ENCODE measurements around the gene PLCL1. TPM values are rescaled to one million over a fixed set of nuclear protein-coding genes. Genes with fewer than 3 reads are reported as not detected.

The PLCL1 gene
- polyA plus RNA-seq, 1 of the 3 experiments (the other 2 are of a cell fraction) = 7.7 TPM

- TF ChIP-seq PBX3 (IDR thresholded peaks at IDR 0.05) = 0 out of 2 replicates have a peak, but pooled peaks have one; percentile 29
These were observed 142.2 kb downstream of the PLCL1 start (continued) for GRCh38 chr2:197946562-197946961.

- DNase-seq = no peak
- H3K9ac ChIP-seq = no peak overlapping the region
- no peaks in the 10 kb centered on the region for H3F3A ChIP-seq (replicated peaks; ENCODE audit: insufficient read depth)
- ChIA-PET CTCF (no interaction called here), POLR2A (no interaction called here)
- peaks cover 0 to 6% of the 10 kb centered on the region in 2 experiments for H3K36me3 ChIP-seq (replicated peaks in 1 of 2; ENCODE audit: control insufficient read depth in 1 of 2, insufficient read depth in 2 of 2, low read length in 1 of 2)
- H3K4me1 ChIP-seq (ENCODE audit: control insufficient read depth in 1 of 2, insufficient read depth in 2 of 2, low read depth in 1 of 2, low read length in 1 of 2) = no peaks in the 10 kb centered on the region
- peaks cover 4% of the 10 kb centered on the region; the same call in 1 of the 2 replicates for H4K20me1 ChIP-seq (ENCODE audit: insufficient read depth)
- H3K9me3 ChIP-seq = no peaks in the 10 kb centered on the region
- no peak overlapping the region for H3K27ac ChIP-seq (ENCODE audit: low read depth in 2 of 2, low read length in 1 of 2)
- H2AFZ ChIP-seq (ENCODE audit: low read depth) = no peak overlapping the region
- 94% methylated on average over 3 of the region's 3 CpGs for WGBS (ENCODE audit: low lambda C conversion rate)
- H3K4me2 ChIP-seq = no peak overlapping the region
- H3K79me2 ChIP-seq (ENCODE audit: insufficient read depth) = peaks cover 14% of the 10 kb centered on the region
- no peak overlapping the region for H3K4me3 ChIP-seq (ENCODE audit: low read depth in 2 of 2, low read length in 1 of 2)
- no peaks in the 10 kb centered on the region for H3K9me2 ChIP-seq
- H3K27me3 ChIP-seq (ENCODE audit: insufficient read depth) = no peaks in the 10 kb centered on the region
- no peak for TF ChIP-seq EP300 (IDR thresholded peaks at IDR 0.05; ENCODE audit: borderline replicate concordance in 1 of 2, low read depth in 1 of 2, low read length in 1 of 2)
- TF ChIP-seq ELF1 (IDR thresholded peaks at IDR 0.05) = no peak
- no peak for TF ChIP-seq TCF12 (IDR thresholded peaks at IDR 0.05)
- no peak for TF ChIP-seq USF2 (IDR thresholded peaks at IDR 0.05; ENCODE audit: borderline replicate concordance, low read depth, low read length)
These were observed 142.9 kb downstream of the PLCL1 start for GRCh38 chr2:197947219-197947757.

- H3K9me2 ChIP-seq = no peaks in the 10 kb centered on the region
- no peaks in the 10 kb centered on the region for H3K9me3 ChIP-seq
- ChIA-PET POLR2A (no interaction called here), CTCF (no interaction called here)
- DNase-seq = no peak
- no peaks in the 10 kb centered on the region for H3K27me3 ChIP-seq (ENCODE audit: insufficient read depth)
- H3K27ac ChIP-seq (ENCODE audit: low read depth in 2 of 2, low read length in 1 of 2) = no peak overlapping the region
- no peak overlapping the region for H3K4me3 ChIP-seq (ENCODE audit: low read depth in 2 of 2, low read length in 1 of 2)
- H3K4me1 ChIP-seq (ENCODE audit: control insufficient read depth in 1 of 2, insufficient read depth in 2 of 2, low read depth in 1 of 2, low read length in 1 of 2) = peaks cover 0 to under 1% of the 10 kb centered on the region in 2 experiments; a peak in 1 of 4 replicates
- TF ChIP-seq RXRA (IDR thresholded peaks at IDR 0.05; ENCODE audit: borderline replicate concordance, low read depth) = no peak
- no peak for TF ChIP-seq RFX5 (IDR thresholded peaks at IDR 0.05; ENCODE audit: low read length)
- TF ChIP-seq TAF1 (IDR thresholded peaks at IDR 0.05; ENCODE audit: borderline replicate concordance, low read depth, low read length) = no peak
- TF ChIP-seq MXI1 (IDR thresholded peaks at IDR 0.05; ENCODE audit: low read depth, low read length) = no peak
- TF ChIP-seq IRF3 (IDR thresholded peaks at IDR 0.05; ENCODE audit: low read depth, low read length) = no peak
- no peak for TF ChIP-seq NRF1 (IDR thresholded peaks at IDR 0.05; ENCODE audit: low read depth, low read length)
- no peak for TF ChIP-seq SMC3 (IDR thresholded peaks at IDR 0.05; ENCODE audit: low read depth, low read length)
- TF ChIP-seq CHD2 (IDR thresholded peaks at IDR 0.05; ENCODE audit: low read length, partially characterized antibody) = no peak
- TF ChIP-seq EP300 (IDR thresholded peaks at IDR 0.05; ENCODE audit: borderline replicate concordance in 1 of 2, low read depth in 1 of 2, low read length in 1 of 2) = no peak
- no peak for TF ChIP-seq GABPA (IDR thresholded peaks at IDR 0.05; ENCODE audit: low read depth)
- TF ChIP-seq POLR2AphosphoS5 (IDR thresholded peaks at IDR 0.05; ENCODE audit: low read depth, low read length) = no peak
- TF ChIP-seq USF1 (IDR thresholded peaks at IDR 0.05; ENCODE audit: borderline replicate concordance, low read depth) = no peak
- TF ChIP-seq JUND (IDR thresholded peaks at IDR 0.05) = no peak
- TF ChIP-seq CTCF (IDR thresholded peaks at IDR 0.05) = no peak
- TF ChIP-seq PBX3 (IDR thresholded peaks at IDR 0.05) = no peak
- no peak overlapping the region for H3K9ac ChIP-seq
- H3F3A ChIP-seq (replicated peaks; ENCODE audit: insufficient read depth) = no peaks in the 10 kb centered on the region
- peaks cover 18% of the 10 kb centered on the region; the same call in 1 of the 2 replicates for H3K79me2 ChIP-seq (ENCODE audit: insufficient read depth)
- no peaks in the 10 kb centered on the region for H3K36me3 ChIP-seq (replicated peaks in 1 of 2; ENCODE audit: control insufficient read depth in 1 of 2, insufficient read depth in 2 of 2, low read length in 1 of 2)
- H3K4me2 ChIP-seq = no peak overlapping the region
- H4K20me1 ChIP-seq (ENCODE audit: insufficient read depth) = peaks cover 7% of the 10 kb centered on the region; the same call in 1 of the 2 replicates
- no peak overlapping the region for H2AFZ ChIP-seq (ENCODE audit: low read depth)
These were observed 144.8 kb downstream of the PLCL1 start for GRCh38 chr2:197949224-197949623.

Measured in SK-N-SH (cell line).